GM12892 (cell line): ENCODE data around the gene GAS2.

ENCODE experiments used
- DNase-seq: peaks from one replicate; pipeline ENCODE4 v3.0.0; 2011; ENCODE audit not compliant: insufficient read length
- FAIRE-seq: peaks from 2 replicates; lab custom pipeline; 2011; peaks lifted over from hg19 to GRCh38; lab: Jason Lieb, UNC
- POLR2A ChIP-seq: IDR thresholded peaks from 2 replicates; pipeline ENCODE4 v1.6.1; 2011; ENCODE audit warnings: low read depth, low read length, control low read depth
- POLR2AphosphoS5 ChIP-seq: IDR thresholded peaks from 2 replicates; pipeline ENCODE4 v1.6.1; 2011; ENCODE audit warnings: low read depth, low read length, control low read depth
- TAF1 ChIP-seq: IDR thresholded peaks from 2 replicates; pipeline ENCODE4 v1.6.1; 2011; ENCODE audit warnings: low read depth, mild to moderate bottlenecking, control low read depth, low read length, borderline replicate concordance

Gene GAS2

GRCh38 chr11:22800482-22800881 lies 134.1 kb downstream of the GAS2 start:
- FAIRE-seq, result no peak
- TF ChIP-seq POLR2A, result no peak
- TF ChIP-seq TAF1, result no peak
- no peak for TF ChIP-seq POLR2AphosphoS5

GRCh38 chr11:22802861-22803260 lies 136.4 kb downstream of the GAS2 start:
- FAIRE-seq, result no peak
- TF ChIP-seq TAF1, result no peak
- no peak for TF ChIP-seq POLR2AphosphoS5
- no peak for TF ChIP-seq POLR2A
- no peak for DNase-seq

More at GRCh38 chr11:22800482-22800881, 134.1 kb downstream of the GAS2 start:
- DNase-seq, result no peak

- DNase-seq, result no peak
- peak; percentile 9 for FAIRE-seq
- no peak for TF ChIP-seq POLR2A
- TF ChIP-seq TAF1, result no peak
- no peak for TF ChIP-seq POLR2AphosphoS5
Measured at GRCh38 chr11:22807391-22807790, 141.0 kb downstream of the GAS2 start.

GRCh38 chr11:22807855-22808570 lies 141.6 kb downstream of the GAS2 start:
- no peak for DNase-seq
- FAIRE-seq, result no peak
- no peak for TF ChIP-seq POLR2AphosphoS5
- TF ChIP-seq POLR2A, result no peak
- TF ChIP-seq TAF1, result no peak

- DNase-seq, result no peak
- peak; percentile 78 for FAIRE-seq
- TF ChIP-seq POLR2A, result no peak
- no peak for TF ChIP-seq POLR2AphosphoS5
- no peak for TF ChIP-seq TAF1
Measured at GRCh38 chr11:22808571-22809197, 142.3 kb downstream of the GAS2 start.

GRCh38 chr11:22809893-22810292 lies 143.5 kb downstream of the GAS2 start:
- TF ChIP-seq POLR2A, result no peak
- TF ChIP-seq TAF1, result no peak
- TF ChIP-seq POLR2AphosphoS5, result no peak
- FAIRE-seq (peak; percentile 21), DNase-seq (no peak)

GRCh38 chr11:22822203-22822602 lies 155.8 kb downstream of the GAS2 start:
- DNase-seq, result no peak
- TF ChIP-seq TAF1 (no peak), POLR2A (no peak), POLR2AphosphoS5 (no peak)
- no peak for FAIRE-seq

GRCh38 chr11:22828373-22828772 lies 162.0 kb downstream of the GAS2 start:
- TF ChIP-seq POLR2AphosphoS5, result no peak
- TF ChIP-seq TAF1, result no peak
- no peak for TF ChIP-seq POLR2A
- FAIRE-seq, result no peak
- DNase-seq, result no peak

- FAIRE-seq, result peak; percentile 98
- TF ChIP-seq POLR2A (peak; percentile 84), POLR2AphosphoS5 (peak; percentile 74), TAF1 (0 out of 2 replicates have a peak, but pooled peaks have one; percentile 43)
- peak; percentile 52 for DNase-seq
Measured at GRCh38 chr11:22829231-22830081, 163.0 kb downstream of the GAS2 start, which contains the start of gene SVIP. SVIP (minus strand) TSS chr11:22829801; CDS start chr11:22829748, 53 bp downstream.

- TF ChIP-seq POLR2AphosphoS5 (no peak), POLR2A (no peak), TAF1 (no peak)
- FAIRE-seq (no peak), DNase-seq (no peak)
Measured at GRCh38 chr11:22830082-22830414, 163.6 kb downstream of the GAS2 start.
